C1 segment of cervical spinal cord (tissue), 14 donors: ENCODE data around the gene GPR171.

Experiments used
- DNase-seq, 14 donors: peaks; one replicate each; lab custom pipeline; 2025; lab: John Stamatoyannopoulos, UW

GPR171 gene

GRCh38 chr3:151213881-151214280 lies 10.9 kb upstream of the GPR171 start:
- no peak for DNase-seq

GRCh38 chr3:151213151-151213550 lies 10.1 kb upstream of the GPR171 start:
- DNase-seq: no peak

GRCh38 chr3:151210676-151211381 lies 7.8 kb upstream of the GPR171 start:
- no peak for DNase-seq

DNA sequence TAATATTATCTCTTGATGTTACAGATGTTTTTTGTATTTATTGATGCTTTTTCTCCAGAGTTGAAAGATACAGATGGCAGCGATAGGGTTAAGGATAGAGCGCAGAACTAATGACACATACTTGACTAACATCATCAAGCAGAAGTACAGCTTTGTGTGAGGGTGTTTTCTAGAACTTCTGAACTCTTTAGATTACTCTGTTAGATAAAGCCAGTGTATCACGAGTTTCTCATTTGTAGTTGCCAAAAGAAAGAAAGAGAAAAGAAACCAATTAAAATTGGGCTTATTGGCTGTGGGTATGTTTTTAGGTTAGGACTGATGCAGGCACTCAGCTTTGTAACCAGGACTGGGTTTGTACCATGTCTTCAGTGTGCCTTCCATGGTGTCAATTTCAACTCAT lies 6.6 kb upstream of the GPR171 start:
- no peak for DNase-seq

DNA sequence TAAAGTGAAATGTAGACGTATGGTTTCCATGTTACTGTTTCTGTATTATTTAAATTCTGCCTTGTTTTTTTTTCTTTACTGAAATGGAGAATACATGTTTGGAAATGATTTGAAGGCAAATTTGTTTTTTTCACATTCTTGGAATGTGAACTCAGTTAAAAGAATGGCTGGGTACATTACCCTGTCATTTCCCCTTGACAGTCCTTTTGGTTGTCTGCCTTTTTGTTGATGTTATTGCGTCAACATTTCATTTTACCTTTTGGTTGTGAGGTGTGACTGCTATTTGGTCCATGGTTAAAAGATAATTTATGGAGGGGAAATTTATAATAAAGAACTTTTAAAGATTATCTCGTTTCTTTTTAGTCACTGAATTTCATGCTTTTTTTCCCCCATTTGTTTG lies 3.2 kb upstream of the GPR171 start:
- DNase-seq: no peak

DNA sequence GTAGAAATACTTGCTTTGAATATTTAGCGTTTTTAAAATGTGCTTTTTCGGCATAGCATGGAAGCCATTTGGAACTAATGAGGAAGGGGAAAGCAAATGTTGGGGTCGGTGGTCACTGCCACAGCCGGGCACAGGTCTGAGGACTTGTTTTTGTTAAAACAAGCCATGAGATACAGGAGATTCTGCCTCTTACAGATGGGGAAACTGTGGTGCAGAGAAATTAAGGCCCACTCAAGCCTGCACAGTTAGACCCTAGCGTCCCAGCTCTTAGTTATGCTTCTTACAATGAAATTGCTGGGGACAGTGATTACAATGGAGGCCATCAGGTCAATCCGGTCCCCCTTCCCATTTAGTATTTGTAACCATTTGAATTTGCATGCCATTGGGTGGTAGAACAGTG lies 2.5 kb upstream of the GPR171 start:
- no peak for DNase-seq

DNA sequence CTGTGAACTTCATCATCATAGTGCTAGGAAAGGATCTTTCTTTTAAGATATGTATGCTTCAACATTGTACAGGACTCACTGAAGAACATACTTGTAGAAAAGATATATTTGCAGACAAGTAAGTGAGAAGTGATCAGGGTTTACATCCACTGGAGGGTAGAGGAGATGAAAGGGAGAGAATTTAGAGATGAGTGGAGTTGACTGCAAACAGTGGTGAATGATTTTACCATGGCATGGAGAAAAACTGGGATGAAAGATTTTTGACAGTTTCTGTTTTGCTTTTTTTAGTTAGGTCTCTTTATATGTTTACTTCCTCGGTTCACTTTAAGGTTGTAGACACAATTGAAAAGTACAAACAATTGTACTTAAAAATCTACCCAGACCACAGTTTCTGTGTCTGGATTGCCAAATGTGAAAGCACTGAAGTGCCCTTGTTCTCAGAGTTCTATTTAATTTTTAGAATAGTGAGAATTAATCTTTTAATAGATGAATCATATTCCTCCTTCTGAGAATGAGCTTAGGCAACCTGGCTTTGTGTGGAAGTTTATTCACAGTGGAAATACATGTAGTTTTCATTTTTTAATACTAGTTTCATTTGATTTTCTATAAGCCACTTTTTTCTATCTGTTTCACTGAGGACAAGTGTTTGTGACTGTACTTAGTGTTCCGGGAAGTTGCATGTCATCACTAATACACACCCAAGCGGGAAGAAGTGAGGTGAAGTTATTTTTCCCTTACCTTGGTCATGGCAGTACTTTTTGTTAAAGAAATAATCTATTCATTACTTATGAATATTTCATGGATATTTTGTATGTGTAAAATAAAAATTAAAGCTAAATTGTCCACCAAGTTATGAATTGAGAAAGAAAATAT lies 1.8 kb upstream of the GPR171 start:
- DNase-seq: no peak

GRCh38 chr3:151201051-151201730 lies 1.8 kb downstream of the GPR171 start:
- DNase-seq: no peak

DNA sequence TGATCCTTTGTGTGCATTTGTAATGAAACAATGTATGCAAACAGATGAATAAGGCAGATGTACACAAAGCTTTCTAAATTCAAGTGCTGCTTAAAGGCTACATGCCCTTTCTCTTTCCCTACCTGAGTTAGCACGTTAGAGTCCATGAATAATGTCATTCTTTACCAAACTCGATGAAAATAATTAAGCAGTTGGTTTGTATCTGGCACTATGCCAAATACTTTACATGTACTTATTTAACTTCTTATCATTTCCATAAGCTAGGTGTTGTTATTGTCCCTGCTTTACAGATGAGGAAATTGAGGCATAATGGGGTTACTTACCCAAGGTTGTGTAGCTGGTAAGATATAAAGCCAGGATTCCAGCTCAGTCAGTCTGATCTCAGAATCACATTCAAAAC lies 2.4 kb downstream of the GPR171 start:
- DNase-seq: no peak

DNA sequence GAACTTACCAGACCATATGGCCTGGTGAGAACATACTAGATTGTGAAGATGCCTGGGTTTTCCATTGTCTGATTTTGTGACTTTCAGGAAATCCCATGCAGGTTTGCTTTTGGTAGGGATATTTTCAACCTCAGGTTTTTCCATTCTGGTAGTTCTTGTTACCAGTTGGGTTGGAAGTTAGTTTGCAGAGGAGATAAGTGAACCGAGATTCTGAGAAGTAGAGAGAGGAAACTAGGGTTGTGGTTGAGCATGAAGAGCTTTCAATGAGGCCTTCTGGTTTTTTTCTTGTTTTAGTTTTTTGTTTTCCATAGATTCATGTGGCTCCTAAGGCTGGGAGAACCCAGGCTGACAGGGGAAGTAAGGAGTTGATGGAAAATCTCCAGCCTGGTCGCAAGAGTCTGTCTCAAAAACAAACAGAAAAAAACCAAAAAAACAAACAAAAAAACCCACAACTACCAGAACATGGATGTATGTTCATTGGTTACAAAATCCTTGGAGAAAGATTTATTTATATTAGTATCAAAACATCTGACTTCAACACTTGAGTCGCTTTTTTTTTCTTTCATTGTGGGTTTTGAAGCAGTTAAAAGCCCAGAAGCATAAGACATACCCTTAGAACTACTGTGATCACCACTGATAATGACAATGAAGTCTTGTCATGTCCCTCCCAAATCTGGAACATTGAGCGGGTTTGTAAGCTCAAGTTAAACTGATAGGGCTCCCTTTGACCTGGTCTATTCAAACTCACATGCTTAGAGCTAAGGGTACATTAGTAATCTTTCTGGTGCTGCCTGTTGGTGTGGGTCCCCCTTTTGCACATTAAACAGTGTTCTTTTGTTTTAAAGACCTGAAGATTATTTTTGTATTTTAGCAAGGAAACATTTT lies 3.2 kb downstream of the GPR171 start:
- DNase-seq: no peak

DNA sequence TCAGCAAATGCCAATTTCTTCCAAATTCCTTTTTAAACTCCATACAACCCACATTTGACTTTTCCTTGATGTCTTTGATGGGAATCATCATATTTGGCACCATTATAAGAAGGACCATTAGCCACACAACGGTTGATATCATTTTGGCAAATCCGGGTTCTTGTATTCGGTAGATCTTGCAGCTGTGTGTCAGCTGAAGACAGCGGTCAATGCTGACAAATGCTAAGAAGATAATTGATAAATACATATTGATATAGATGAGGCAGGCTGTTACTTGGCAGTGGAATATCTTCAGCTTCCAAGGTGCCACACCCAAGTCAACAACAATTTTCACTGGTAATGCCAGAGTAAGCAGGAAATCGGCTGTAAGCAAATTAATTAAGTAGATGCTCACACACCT lies 4.2 kb downstream of the GPR171 start:
- DNase-seq: no peak

DNA sequence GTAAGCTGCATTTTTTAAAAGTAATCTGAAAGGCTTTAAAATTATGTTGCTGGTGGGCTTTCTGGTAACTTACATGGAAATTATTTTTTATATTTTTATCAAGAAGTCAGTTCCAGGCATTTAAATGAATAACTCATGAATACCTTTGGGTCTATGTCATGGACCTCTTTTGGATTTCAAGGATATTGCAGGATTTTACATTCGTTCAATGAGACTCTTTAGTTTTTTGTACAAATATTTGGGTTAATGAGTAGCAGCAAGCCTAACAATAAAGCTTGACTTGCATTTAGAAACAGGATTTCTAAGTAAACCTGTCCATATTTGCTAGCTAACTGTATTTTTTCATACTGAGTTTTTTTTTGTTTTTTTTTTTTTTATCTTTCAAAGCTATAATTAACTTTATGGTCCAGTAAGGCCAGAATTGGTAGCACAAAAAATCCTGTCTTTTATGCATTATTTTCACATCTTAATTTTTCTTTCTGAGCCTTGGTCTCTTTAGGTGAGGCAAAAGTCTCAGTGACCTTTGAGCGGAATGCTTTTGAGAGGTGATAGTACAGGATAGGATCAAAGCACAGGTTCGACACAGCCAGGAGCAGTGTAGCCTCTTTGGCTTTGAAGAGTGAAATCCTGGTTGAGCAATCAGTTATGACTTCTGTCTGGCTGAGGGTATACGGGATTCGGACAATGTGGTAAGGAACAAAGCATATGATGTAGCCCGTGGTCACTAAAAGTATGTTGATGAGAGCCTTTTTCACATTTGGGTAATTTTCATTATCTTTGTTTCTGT lies 4.8 kb downstream of the GPR171 start:
- no peak for DNase-seq

DNA sequence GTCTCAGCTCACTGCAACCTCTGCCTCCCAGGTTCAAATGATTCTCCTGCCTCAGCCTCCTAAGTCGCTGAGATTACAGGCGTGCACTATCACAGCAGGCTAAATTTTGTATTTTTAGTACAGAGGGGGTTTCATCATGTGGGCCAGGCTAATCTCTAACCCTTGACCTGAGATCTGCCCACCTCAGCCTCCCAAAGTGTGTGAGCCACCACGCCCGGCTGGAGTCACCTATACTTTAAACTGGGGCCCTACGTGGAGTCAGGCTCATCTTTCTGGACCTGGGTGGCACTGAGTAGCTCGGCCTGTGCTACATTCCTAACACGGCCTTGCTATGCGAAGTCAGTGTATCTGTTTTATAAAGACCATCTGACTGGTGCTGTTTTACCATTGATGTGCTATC lies 5.8 kb downstream of the GPR171 start:
- no peak for DNase-seq

DNA sequence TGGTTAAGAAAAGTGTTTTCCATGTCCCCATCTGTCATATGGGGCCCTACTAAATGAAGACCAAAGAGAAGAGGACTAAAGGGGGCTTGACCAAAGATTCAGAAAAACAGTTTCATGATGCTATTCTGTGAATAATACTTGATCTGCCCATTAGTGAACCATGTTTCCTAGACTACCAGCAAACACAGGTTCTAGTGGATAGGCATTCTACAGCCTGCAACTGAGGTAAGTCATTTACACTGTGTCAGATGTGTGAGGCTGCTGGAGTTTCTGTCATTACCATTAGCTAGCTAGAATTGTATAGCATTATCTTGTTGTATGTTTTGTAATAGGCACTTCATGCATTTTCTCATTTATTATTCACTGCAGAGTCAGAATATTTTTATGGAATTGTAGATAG lies 6.6 kb downstream of the GPR171 start:
- DNase-seq: no peak

DNA sequence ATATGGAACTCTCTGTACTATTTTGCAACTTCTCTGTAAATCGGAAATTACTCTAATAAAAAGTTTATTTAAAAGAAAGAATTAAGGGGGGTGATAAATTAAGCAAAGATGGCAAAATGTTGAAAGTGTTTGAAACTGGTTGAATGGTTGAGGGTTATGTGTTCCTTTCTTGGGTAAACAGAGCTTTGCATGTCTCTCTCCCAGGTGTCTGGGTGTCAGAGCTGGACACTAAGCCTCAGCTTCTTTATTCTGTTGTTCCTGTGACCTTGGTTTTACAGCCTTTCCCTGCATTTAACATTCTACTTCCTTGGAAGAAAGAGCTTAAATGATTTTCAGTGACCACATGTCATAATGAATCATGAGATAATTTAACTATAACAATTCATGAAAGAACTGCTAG lies 7.2 kb downstream of the GPR171 start:
- DNase-seq: no peak

GRCh38 chr3:151192545-151192944 lies 10.5 kb downstream of the GPR171 start:
- DNase-seq: no peak

DNA sequence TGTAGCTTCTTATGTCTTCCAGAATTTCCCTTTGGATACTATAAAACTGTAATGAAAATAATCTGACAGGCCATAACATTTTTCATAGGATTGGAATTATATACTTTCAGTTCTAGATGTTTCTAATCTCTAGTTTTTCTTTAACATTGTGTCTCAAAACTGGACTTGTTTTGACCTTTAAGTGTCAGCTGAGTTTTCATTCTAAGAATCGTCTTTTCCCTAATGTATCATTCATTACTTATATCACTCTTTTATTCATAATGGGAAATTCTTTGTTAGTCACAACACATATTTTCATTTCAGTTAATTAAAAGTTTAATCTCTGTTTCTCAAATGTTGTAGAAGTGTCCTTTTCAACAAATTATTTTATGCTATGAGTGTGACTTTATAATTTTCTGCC lies 11.9 kb downstream of the GPR171 start:
- DNase-seq: no peak

DNA sequence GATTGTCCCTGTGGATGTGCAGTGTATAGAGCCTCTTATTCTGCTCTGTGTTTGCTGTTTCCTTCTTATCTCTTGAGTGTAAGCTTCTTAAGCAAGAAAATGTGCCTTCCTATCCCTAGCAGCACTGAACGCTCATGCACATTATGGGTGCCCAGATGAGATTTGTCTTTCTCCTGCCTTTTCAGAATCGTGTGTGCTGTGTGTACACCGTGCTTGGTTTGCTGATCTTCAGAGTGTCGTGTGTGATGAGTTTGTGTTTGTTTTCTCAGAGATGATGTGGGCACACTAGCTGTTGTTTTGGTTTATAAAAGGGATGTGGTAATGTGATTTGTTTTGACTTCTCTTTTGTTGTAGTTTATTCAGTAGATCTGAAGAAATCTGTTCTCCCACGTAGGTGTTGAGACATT lies 19.7 kb downstream of the GPR171 start:
- no peak for DNase-seq

GRCh38 chr3:151182349-151183079 lies 20.5 kb downstream of the GPR171 start:
- DNase-seq: no peak

DNA sequence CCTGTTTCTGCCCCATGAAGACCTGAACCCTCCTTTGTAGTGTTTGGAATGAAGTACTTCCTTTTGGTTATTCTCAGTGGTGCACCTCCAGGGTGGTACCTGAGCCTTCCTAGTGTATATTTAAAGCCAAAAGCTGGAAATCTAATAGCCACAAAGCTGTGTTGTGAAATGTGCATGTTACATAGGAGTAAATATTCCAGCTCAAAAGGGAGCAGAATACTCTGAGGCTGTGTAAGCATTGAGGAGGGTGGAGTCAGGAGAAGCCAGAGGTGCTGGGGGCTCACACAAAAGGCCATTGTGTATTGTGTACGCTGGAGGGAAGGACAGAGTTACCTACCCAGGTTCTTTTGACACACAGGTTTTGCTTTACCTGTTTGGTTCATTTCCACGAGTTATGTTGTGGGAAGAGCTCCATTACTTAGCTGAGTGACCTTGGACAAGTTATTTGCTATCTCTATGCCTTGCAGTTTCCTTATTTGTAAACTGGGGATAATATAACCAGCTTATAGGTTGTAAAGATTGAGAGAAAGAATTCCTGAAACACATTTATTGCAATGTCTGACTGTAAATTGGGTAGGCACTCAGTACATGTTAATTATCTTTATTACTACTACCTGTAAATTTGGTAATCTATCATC lies 24.7 kb downstream of the GPR171 start:
- DNase-seq: no peak
